GM19099 (cell line): Measurements from ENCODE around the gene GAL.

Experiments used
- POLR2A ChIP-seq: IDR thresholded peaks from 3 replicates; pipeline ENCODE4 v1.6.1; 2011; ENCODE audit warnings: low read depth; ENCODE audit not compliant: insufficient read length; ENCODE audit errors: extremely low read depth

Gene GAL

GRCh38 chr11:68714060-68714856 is 29.9 kb downstream of the GAL start:
- TF ChIP-seq POLR2A, result no peak

DNA sequence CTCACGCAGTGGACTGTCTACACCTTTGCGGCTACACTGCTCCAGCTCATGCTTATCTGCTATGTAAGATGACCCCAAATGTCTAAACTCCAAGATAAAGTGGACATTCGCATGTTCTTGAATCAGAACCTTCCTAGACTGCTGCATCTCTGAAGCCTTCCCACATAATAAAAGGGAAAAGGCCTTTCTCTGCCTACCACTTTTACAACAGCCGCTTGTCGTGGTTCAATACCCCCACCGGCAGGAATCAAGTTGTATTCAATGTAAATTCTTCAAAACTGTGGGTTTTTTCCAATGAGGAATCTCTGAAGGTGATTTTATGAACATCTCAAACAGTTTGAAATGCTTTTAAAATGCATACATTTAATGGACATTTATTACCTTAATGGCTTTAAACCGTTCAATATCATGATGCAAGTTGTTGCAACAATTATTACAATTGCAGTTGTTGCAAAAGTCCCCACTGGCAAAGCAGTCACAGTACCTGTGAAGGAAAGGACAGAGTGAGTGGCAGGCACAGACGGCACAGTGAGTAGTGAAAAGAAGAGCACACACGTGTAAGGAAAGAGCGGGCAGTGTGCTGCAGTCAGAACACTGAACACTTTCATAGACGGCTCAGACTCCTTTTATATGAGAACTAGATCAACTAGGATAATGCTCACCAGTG is 31.2 kb downstream of the GAL start:
- no peak for TF ChIP-seq POLR2A

DNA sequence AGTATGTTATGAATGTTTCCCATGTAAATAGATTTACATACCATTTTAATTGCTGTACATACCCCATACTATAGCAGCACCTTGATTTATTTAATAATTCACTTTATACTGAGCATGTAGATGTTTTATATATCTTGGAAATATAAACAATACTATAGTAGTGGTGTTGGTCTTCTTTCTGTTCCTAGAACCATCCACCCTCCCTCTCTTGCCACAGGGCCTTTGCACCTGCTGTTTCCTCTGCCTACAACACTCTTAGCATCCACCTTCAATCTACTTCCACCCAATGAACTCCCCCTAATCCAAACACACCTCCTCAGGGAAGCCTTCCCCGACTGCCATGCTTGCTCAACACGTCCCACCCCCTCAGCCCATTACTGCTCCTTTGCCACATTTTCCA is 36.7 kb downstream of the GAL start:
- TF ChIP-seq POLR2A, result no peak

DNA sequence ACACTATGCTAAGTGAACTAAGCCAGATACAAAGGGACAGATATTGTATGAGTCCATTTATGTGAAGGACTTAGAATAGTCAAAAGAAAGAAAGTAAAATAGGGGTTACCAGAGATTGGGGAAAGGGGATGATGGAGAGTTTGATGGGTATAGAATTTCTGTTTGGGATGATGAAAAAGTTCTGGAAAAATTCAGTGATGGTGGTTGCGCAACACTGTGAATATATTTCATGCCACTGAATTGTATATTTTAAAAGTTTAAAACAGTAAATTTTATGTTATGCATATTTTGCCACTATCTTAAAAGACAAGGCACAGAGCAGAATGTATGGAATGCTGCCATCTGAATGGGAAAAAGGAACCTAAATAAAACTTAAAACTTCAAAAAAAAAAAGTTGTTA is 37.8 kb downstream of the GAL start:
- TF ChIP-seq POLR2A, result no peak

DNA sequence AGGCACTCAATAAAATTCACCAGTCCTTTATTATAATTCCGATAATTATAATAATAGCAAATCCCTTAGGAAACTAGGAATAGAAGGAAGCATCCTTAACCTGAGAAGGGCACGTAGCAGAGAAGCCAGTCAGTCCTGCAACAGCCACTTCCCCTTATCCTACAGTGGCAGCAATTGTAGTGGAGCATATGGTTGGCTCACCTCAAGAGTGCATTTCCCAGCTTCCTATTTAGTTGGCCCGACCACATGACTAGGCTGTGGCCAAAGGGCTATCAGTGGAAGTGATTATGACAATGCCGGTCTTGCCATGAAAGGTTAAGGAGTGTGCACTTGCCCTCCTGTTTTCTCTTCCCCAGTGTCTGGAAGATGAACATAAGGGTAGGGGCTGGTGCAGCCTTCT is 39.9 kb downstream of the GAL start:
- no peak for TF ChIP-seq POLR2A

- TF ChIP-seq POLR2A, result no peak
Observed at GRCh38 chr11:68727783-68728182, 43.4 kb downstream of the GAL start.

- TF ChIP-seq POLR2A, result no peak
Observed at GRCh38 chr11:68734111-68734510, 49.8 kb downstream of the GAL start.

DNA sequence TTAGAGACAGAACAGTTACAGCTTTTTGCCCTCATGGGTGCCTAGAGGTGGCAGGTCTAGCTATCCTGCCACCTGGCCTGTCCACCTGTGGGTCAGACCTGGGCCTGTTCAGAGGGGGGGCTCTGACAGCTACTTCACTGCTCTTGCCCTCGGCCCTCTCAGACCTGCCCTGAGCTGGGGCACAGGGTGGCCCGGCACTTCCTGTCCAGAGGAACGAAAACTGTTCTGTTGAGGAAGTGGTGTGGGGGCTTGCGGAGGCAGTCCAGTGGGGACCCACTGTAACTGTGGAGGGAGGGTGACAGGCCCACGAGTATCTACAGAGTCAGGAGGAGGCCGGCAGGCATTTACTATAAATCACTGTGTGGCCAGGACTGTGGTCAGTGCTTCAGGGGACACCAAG is 50.8 kb downstream of the GAL start:
- TF ChIP-seq POLR2A, result no peak

DNA sequence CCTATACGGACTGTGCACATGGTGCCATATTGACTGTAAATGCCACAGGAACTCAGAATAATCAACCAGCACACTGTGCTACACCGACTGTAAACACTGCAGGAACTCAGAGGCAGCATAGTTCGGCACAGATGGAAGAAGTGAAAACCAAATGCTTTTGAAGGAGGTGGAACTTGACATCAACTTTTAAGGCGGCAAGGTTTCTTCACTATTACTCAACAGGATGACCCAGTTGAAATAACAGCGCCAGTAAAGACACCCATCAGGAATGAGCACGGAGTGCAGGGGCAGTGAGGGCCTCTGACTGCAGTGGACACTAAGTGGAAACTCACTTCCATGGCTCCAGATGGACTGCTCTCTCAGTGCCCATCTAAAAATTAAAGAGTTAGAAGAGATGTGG is 51.3 kb downstream of the GAL start:
- no peak for TF ChIP-seq POLR2A
